Loucy (cell line): ENCODE data around the gene RHBDD3.
A peak's percentile ranks its signal among the peaks of the same experiment; 100 is the strongest.

ENCODE experiments used
- H2AFZ ChIP-seq: fragments of 200-600 bp; sonication (generic); 2 replicates; pipeline ENCODE4 v1.6.0; 2016; ENCODE audit warnings: antibody characterized with exemption, mild to moderate bottlenecking, low read length, moderate library complexity
- H3F3A ChIP-seq: fragments of 200-600 bp; 2 replicates; pipeline ENCODE4 v1.6.0; 2016; ENCODE audit warnings: antibody characterized with exemption, low read depth, mild to moderate bottlenecking
- H3K27me3 ChIP-seq: fragments of 200-600 bp; sonication (generic); 2 replicates; pipeline ENCODE4 v1.6.1; 2014; ENCODE audit warnings: low read length, mild to moderate bottlenecking; ENCODE audit not compliant: insufficient read depth, poor library complexity, severe bottlenecking
- H3K36me3 ChIP-seq: fragments of 200-600 bp; sonication (generic); 2 replicates; pipeline ENCODE4 v1.6.1; 2016; ENCODE audit warnings: low read length; ENCODE audit not compliant: insufficient read depth
- H3K4me1 ChIP-seq: fragments of 200-600 bp; sonication (generic); 2 replicates; pipeline ENCODE4 v1.5.1; 2014; ENCODE audit warnings: low read length, mild to moderate bottlenecking; ENCODE audit not compliant: insufficient read depth, poor library complexity, severe bottlenecking
- H3K4me2 ChIP-seq: fragments of 200-600 bp; sonication (generic); 2 replicates; pipeline ENCODE4 v1.6.0; 2014; ENCODE audit warnings: antibody characterized with exemption, low read length, low read depth, mild to moderate bottlenecking; ENCODE audit not compliant: poor library complexity, severe bottlenecking
- H3K4me3 ChIP-seq: fragments of 200-600 bp; sonication (generic); 2 replicates; pipeline ENCODE4 v1.5.1; 2014; ENCODE audit warnings: low read length, mild to moderate bottlenecking, mixed read lengths; ENCODE audit not compliant: poor library complexity, severe bottlenecking
- H3K79me2 ChIP-seq: fragments of 200-600 bp; sonication (generic); 2 replicates; pipeline ENCODE4 v1.6.1; 2014; ENCODE audit warnings: low read length; ENCODE audit not compliant: insufficient read depth
- H3K9ac ChIP-seq: fragments of 200-600 bp; sonication (generic); 2 replicates; pipeline ENCODE4 v1.6.0; 2014; ENCODE audit warnings: mild to moderate bottlenecking, low read depth, low read length, moderate library complexity; ENCODE audit not compliant: poor library complexity, severe bottlenecking
- H3K9me2 ChIP-seq: fragments of 200-600 bp; sonication (generic); replicated peaks from 2 replicates; pipeline ENCODE4 v1.6.1; 2016; ENCODE audit warnings: low read depth, low read length, mixed read lengths
- H3K9me3 ChIP-seq: fragments of 200-600 bp; sonication (generic); 2 replicates; pipeline ENCODE4 v1.6.1; 2014; ENCODE audit warnings: mild to moderate bottlenecking, antibody characterized with exemption, low read length, low read depth; ENCODE audit not compliant: insufficient read depth
- H4K20me1 ChIP-seq: fragments of 200-600 bp; sonication (generic); 2 replicates; pipeline ENCODE4 v1.6.0; 2014; ENCODE audit warnings: antibody characterized with exemption, low read length, mild to moderate bottlenecking; ENCODE audit not compliant: insufficient read depth, poor library complexity, severe bottlenecking
- CTCF ChIP-seq: fragments of 200-600 bp; sonication (generic); conservative IDR thresholded peaks from 2 replicates; pipeline ENCODE4 v1.5.1; 2014; ENCODE audit warnings: mild to moderate bottlenecking, antibody characterized with exemption, low read length
- EZH2phosphoT487 ChIP-seq: fragments of 200-600 bp; IDR thresholded peaks from 2 replicates; pipeline ENCODE4 v1.6.1; 2018; ENCODE audit warnings: antibody characterized with exemption, mild to moderate bottlenecking, moderate library complexity, borderline replicate concordance

RHBDD3 gene

GRCh38 chr22:29275167-29275566, 7.4 kb upstream of the RHBDD3 start:
- peaks cover 79% of the 10 kb centered on the region for H3K4me1 ChIP-seq
- H3K9me2 ChIP-seq: no peaks in the 10 kb centered on the region
- no peaks in the 10 kb centered on the region for H3K27me3 ChIP-seq
- H3K36me3 ChIP-seq: peaks cover 86% of the 10 kb centered on the region
- H3K9me3 ChIP-seq: no peaks in the 10 kb centered on the region
- peak overlapping the region; percentile 100 for H3K4me2 ChIP-seq
- no peak overlapping the region for H3K9ac ChIP-seq
- H3K79me2 ChIP-seq: peaks cover 100% of the 10 kb centered on the region
- no peak overlapping the region for H2AFZ ChIP-seq
- TF ChIP-seq CTCF (no peak), EZH2phosphoT487 (no peak)
- peak overlapping the region; percentile 94 for H3K4me3 ChIP-seq
- H3F3A ChIP-seq: no peaks in the 10 kb centered on the region
- peaks cover 96% of the 10 kb centered on the region for H4K20me1 ChIP-seq

- no peaks in the 10 kb centered on the region for H3F3A ChIP-seq
- H3K9ac ChIP-seq: peak overlapping the region; percentile 99
- H3K27me3 ChIP-seq: peaks cover 6% of the 10 kb centered on the region
- H3K4me2 ChIP-seq: peak overlapping the region; percentile 100
- no peaks in the 10 kb centered on the region for H3K9me3 ChIP-seq
- H3K4me3 ChIP-seq: peak overlapping the region; percentile 94
- H3K4me1 ChIP-seq: peaks cover 83% of the 10 kb centered on the region
- TF ChIP-seq EZH2phosphoT487: no peak
- no peak for TF ChIP-seq CTCF
- H3K9me2 ChIP-seq: no peaks in the 10 kb centered on the region
- peaks cover 95% of the 10 kb centered on the region for H4K20me1 ChIP-seq
- H3K36me3 ChIP-seq: peaks cover 62% of the 10 kb centered on the region
- peaks cover 99% of the 10 kb centered on the region for H3K79me2 ChIP-seq
- no peak overlapping the region for H2AFZ ChIP-seq
Measured at GRCh38 chr22:29272624-29273023, 4.8 kb upstream of the RHBDD3 start.

- H2AFZ ChIP-seq: no peak overlapping the region
- peak overlapping the region; percentile 94 for H3K4me3 ChIP-seq
- no peaks in the 10 kb centered on the region for H3F3A ChIP-seq
- peaks cover 42% of the 10 kb centered on the region for H3K36me3 ChIP-seq
- H3K9me3 ChIP-seq: no peaks in the 10 kb centered on the region
- H3K4me2 ChIP-seq: peak overlapping the region; percentile 100
- peak overlapping the region; percentile 99 for H3K9ac ChIP-seq
- TF ChIP-seq CTCF (no peak), EZH2phosphoT487 (no peak)
- peaks cover 6% of the 10 kb centered on the region for H3K27me3 ChIP-seq
- H3K79me2 ChIP-seq: peaks cover 99% of the 10 kb centered on the region
- H3K9me2 ChIP-seq: no peaks in the 10 kb centered on the region
- peaks cover 78% of the 10 kb centered on the region for H4K20me1 ChIP-seq
- peaks cover 77% of the 10 kb centered on the region for H3K4me1 ChIP-seq
Measured at GRCh38 chr22:29270475-29271271, 2.9 kb upstream of the RHBDD3 start.
